GM19463 (cell line): ENCODE measurements around the gene OSBPL2.

Experiments used
- ATAC-seq: cut with Tn5 transposase; IDR thresholded peaks from one replicate; pipeline ENCODE4 v1.9.1; 2021; ENCODE audit warnings: mild to moderate bottlenecking, moderate library complexity; ENCODE audit not compliant: unreplicated experiment

OSBPL2 gene

DNA sequence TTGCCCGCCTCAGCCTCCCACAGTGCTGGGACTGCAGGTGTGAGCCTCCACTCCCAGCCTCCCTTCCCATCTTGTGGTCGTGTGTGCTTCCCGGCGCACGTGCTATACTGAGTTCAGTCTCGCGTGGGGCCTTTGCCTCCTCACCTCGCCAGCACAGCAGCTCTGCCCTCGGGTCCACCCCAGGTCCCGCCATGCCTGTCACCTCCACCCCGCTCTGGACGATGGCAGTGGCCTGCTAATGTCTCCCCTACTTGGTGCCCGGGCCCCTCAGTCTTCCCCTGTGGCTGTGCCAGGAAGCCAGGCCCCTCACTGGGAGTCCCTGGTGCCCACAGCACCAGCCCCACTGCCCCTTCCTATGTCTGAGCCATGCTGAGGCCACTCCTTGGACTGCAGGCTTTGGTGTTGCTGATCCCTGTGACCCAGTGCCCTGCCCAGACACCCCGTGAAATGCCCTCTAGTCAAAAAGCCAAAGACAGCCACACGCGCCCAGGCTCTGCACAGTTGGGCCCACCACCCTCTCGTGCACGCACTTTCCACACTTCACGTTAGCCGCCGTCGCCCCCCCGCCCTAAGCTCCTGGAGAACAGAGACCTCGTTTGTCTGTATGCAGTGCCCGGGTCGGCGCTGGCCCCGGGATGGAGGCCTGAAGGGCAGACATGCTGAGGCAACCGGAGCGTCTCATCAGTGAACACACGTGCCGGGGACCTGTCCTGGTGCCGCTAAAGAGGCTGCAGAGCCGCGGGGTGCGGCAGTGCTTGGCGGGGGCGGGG lies 32.5 kb upstream of the OSBPL2 start:
- no peak for ATAC-seq

DNA sequence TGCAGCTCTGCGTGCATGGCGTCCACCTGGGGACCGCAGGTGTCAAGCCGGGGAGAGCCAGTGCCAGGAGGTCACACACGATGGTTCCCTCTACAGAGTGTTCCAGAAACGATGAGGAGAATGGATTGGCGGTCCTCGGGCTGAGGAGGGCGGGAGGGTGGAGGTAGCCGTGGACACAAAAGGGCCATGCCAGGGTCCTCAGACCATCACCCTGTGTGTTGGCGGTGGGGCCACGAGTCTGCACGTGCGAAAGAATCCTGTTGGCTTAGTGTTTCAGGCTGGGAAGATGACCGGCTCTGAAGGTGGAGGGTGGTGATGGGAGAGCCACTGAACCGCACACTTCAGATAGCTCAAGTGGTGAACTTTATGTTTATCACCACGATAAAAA lies 31.9 kb upstream of the OSBPL2 start:
- no peak for ATAC-seq

DNA sequence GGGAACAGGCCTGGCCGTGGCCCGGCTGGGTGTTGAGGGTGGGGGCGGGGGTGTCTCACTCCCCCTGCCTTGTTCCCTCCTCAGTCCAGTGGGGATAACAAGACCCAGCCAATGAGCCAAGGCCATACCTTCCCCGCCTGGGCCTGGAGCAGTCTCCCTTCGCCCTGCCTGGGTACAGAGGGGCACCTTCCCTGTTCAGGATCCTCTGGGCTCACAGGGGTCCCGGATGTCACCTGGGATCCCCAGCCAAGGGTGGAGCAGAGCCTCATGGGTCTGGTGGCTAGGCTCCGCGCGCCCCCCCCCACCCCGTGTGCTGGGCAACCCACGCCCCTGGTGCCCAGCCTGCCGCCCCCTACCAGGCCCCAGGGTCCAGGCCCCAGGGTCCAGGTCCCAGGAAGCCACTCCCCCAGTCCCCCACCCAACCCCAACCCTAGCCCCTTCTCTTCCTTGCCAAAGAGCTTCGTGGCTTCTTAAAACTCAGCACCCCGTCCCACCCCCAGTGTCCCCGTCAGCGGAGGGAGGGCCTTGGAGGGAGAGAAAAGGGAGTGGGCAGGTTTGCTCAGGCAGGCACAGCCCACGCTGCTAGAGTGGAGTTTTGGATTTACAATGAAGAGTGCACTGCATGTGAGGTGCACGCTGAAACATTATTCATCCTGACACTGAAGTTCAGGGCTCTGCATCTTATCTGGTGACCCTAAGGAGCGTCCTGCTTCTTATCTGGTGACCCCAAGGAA lies 30.1 kb upstream of the OSBPL2 start:
- no peak for ATAC-seq

DNA sequence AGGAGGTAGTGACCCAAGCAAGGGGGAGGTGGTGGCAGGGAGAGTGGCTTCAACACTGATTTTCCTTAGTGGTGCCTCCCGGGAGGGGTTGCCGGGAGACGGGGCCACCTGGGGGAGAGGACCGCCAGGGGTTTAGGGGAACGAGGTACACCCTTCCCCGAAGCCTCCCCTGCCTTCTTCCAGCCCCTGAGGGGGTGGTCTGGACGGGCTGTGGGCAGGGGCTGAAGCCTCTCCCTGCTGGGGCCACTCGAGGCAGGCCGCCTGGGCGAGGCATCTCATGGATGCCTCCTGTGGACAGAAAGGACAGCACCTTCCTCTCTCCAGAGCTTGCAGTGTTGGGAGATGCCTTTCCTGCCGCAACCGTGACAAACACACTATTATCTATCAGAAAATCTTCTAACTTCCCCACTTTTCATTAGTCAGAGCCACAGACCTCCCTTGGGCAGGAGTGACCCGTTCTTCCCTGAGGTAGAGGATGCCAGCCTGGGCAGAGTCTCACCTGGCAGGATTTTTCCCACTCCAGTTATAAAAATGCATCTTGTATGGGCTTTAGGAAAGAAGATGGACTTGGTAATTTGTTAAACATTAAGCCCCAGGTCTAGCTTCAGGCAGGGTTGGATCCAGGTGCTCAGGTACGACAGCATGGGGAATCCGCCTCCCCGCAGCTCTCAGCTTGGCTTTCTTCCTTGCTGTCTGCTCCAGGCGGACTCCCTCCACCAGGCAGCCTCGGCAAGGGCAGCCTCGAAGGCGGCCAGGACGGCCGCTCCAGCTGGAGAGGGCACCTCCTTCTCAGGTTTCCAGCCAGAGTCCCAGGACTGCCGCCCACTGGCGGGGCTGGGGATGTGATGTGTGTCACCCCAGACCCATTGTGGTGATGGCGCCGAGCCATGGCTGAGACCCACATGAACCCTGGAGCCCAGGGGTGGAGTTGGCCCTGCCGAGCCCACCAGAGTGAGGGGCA lies 29.2 kb upstream of the OSBPL2 start:
- no peak for ATAC-seq

DNA sequence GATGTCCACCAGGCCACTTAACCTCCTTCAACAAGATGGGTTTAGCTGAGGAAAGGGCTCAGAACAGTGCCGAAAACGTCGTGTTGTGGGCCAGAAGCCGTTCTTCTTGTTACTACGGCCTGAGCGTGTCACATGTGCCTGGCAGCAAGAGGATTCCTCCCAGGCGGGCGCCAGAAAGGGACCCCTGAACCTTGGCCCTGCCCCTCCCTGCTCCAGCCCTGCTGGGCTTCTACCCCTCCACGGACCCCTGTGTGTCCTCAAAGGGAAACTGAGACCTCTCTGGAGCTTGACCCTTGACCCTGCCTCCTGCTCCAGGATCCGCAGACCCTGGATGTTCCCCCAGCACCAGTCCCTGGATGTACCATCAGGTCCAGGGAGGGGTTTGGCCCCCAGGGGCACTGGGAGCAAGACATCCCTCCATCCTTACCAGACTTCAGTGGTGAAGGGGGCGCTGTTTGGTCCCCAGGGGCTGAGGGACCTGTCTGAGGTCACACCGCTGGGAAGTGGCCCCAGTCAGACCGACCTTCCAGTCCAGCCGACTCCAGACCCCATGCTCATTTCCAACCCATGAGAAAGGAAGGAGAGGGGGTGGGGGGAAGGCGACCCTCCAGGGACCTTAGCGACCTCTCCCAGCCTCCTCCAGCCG lies 28.3 kb upstream of the OSBPL2 start:
- no peak for ATAC-seq

DNA sequence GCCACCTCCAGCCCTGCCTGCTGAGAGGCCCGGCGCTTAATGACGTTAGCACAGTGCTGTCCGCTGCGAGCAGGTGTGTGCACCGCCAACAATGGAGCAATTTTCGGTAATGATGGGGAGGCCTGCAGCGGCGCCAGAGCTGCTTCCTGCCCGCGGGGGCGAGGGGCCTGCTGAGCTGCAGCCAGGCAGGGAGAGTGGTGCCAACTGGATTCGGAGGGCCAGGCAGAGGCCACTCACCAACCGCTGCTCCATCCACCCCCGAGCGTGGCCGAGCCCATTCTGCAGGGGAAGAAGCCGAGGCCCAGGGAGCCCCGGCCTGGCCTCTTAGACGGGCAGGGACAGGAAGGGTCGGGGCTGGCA lies 27.8 kb upstream of the OSBPL2 start:
- no peak for ATAC-seq

DNA sequence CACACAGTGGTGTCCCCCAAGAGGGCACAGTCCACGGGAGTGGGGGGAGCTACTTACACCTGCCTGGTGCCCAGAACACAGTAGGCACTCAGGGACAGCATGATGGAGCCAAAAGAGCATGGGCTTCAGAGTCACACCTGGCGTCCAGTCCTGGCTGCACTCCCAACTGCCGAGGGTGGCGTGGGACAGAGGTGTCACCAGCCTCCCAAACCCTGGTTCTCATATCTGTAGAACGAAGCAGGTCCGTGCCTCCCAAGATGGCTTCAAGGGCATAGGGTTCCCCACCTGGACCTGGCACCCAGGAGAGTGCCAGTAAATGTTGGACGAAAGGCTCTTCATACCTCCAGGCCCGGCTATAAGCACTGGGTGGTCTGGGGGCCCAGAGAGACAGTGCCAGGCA lies 27.1 kb upstream of the OSBPL2 start:
- no peak for ATAC-seq

DNA sequence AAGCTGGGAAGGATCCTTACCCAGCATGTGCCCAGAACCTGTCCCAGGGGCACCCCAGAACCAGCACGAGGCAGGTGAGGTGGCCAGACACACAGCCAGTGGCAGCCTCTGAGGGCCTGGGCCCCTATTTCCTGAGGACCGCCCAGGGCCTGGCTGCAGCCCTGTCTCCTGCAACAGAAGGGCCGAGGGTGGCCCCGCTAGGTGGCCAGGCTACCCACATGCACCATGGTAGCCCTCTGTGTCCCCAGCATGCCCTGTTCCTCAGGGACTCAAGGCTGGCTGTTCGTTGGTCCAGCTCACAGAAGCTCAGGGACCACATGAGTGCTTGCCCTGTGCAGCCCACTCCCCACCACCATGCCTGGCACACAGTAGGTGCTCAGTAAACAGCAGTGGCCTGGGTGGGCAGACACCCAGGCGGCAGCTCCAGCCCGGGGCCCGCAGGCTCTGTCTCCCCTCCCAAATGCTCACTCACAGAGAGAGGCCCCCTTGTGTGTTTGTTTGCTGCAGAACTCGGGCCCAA lies 26.5 kb upstream of the OSBPL2 start:
- no peak for ATAC-seq

DNA sequence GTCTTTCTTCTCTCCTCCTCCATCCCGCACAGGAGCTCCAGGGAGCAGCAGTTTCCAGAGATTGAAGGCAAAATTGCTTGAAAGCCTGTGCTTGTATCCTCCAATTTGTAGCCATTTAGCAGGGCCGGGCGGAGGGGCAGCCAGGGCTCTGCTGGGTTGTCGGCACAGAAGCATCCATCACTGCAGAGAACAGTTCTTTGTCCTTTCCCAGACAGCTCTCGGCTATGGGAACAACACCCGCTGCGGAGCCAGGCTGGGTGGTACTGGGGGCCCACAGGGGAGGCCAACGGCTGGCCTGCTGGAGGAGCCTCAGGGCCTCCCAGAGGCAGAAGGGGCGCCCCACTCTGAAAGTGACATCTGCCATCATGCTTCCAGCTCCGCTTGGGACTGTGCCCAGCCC lies 26.0 kb upstream of the OSBPL2 start:
- ATAC-seq = no peak

DNA sequence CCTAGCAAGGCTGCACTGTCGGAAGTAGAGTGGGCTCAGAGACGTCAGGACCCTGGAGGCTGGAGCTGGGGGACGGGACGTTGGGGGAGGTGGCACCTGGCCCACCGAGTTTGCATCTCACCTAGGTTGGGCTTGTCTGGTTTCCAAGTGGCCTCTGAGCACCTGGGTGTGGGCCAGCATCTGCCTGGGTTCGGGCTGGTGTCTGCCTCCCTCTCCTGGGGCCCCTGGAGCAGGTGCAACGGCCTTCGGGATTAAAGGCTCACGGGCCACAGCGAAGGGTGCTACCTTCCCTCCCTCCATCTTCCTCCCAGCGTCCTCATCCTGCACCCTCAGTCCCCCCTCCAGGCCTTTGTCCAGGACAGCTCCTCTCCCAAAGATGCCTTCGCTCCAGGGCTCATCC lies 24.3 kb upstream of the OSBPL2 start:
- no peak for ATAC-seq

DNA sequence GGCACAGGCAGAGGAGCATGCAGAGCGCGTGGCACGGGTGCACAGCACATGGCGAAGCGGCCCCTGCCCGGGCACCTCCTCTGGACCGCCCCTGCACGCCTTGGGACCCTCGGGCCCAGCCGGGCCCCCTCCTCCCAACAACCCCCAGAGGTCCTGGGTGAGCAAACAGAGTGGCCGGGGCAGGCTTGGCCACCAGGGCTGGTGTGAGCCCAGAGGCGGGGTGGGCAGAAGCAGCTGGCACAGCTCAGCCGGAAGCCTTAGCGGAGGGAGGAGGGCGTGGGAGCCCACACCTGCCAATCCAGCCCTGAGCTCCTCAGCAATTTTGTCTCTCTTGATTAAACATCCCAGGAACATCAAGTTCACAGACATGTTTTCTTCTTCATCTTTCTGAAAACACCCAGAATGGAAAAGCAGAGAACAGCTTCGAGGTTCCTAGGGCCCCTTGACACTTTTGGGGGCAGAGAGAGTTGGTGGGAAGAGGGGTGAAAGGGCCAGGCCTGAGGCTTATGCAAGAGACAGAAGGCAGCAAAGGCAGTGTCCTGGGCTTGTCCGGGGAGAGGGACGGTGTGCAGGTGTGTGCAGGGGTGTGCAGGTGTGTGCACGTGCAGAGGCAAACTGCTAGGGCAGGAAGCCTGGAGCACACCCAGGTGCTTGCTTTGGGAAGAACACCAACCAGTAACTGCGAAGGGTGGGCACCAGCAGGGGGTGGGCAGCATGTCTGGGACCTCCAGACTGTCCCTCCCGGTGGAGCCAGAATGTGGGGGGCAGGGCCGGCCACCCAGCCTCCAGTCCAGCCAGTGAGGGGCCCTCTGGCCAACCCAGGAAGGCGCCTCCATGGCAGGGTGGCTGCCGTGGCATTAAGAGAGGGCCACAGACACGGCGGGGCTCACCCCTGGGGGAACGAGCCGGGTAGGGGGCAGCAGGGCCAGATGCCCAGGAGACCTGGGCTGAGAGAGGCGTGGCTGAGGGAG lies 23.0 kb upstream of the OSBPL2 start:
- no peak for ATAC-seq

DNA sequence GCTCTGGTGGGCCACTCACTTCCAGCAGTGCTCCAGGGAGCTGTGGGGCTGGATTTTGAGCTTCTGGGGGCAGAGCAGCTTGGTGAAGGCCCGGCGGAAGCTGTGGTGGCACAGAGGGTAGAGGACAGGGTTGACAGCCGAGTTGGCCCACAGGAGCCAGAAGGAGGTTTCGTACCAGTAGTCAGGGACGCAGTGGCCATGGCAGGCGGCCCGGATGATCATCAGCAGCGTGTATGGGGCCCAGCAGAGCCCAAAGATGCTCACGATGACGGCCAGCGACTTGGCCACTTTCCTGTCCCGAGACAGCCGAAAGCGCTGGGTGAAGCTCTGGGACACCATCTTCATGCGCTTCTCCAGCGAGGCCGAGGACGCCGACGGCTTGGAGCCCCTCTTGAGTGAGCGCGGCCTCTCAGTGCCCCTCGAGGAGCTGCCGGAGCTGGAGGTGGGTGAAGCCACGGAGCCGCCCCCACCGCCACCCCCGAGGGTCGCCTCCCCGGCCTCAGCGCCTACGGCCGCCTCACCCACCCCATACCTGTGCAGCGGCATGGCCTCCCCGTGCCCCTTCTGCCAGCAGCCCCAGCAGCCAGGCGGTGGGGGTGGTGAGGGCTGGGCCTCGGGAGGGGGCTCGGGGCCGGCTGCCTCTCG lies 22.2 kb upstream of the OSBPL2 start:
- ATAC-seq = no peak

DNA sequence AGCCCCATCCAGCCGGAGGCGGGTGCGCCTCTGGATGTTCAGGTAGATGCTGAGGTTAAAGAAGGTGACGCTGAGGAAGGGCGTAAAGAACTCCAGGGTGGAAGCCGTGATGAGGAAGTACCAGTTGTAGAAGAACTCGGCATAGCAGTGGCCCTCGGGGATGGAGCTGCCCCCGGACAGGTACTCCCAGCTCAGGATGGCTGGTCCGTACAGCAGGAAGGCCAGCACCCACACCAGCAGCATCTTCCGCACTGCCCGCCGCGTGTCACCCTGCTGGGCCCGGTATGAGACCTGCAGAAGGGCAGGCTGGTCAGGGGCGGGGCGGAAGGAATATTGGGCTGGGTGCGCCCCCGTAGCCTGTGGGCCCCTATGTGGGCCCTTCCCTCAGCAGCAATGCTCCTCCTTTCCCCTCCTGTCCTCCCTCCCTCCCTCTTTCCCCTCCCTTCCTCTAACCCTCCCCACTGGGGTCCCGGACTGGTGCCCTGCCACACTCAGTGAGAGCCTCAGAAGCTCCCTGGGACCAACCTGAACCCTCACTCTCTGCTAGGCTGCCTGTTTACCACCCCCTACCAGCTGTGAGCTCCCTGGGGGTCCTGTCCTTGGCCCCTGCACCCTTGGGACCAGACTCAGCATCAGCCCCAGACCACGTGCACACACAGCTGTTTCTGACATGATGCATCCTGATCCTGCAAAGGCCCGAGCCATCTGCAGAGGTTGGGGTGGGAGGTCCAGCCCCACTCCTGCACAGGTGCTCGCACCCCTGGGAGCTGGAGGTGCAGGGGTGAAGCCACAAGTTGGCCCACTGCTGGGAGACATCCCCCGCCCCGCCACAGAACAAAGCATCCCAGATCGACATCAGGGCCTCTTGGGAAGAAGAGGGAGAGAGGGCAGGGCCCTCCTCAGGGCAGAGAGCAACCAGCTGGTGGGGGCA lies 21.4 kb upstream of the OSBPL2 start:
- ATAC-seq = no peak

DNA sequence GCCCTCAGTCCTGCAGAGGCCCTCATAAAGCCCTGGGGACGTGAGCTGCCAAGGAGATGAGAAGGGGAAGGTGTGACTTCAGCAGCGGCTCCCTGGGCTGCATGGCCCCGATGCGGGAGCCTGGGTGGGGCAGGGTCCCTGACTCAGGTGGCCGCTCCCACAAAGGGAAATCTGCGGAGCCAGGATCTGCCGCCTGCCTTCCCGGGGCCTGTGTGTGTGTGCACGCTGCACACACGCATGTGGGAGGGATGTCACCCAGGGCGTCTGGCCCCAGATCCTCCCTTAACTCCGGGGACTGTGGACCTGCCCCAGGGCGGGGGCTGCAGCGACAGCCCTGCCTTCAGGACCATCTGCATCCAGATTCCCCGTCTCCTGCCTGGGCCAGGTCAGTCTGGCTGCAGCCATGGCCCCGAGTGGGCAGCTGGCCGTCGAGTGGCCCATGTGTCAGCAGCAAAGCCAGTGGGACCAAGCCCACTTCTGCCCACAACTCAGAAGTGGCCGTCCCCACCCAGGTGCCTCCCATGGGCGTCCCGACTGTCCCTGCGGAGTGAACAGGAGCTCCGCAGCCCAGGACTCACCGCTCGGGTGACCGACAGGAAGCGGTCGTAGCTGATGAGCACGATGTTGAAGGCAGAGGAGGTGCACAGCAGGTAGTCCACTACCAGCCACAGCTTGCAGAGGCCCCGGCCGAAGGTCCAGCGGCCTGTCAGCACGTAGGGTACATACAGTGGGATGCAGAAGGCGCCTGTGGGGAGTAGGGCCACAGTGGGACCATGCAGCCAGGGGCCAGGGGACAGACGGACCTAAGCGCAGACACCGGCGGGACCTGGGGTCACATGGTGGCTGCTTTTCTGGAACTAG lies 20.2 kb upstream of the OSBPL2 start:
- no peak for ATAC-seq

DNA sequence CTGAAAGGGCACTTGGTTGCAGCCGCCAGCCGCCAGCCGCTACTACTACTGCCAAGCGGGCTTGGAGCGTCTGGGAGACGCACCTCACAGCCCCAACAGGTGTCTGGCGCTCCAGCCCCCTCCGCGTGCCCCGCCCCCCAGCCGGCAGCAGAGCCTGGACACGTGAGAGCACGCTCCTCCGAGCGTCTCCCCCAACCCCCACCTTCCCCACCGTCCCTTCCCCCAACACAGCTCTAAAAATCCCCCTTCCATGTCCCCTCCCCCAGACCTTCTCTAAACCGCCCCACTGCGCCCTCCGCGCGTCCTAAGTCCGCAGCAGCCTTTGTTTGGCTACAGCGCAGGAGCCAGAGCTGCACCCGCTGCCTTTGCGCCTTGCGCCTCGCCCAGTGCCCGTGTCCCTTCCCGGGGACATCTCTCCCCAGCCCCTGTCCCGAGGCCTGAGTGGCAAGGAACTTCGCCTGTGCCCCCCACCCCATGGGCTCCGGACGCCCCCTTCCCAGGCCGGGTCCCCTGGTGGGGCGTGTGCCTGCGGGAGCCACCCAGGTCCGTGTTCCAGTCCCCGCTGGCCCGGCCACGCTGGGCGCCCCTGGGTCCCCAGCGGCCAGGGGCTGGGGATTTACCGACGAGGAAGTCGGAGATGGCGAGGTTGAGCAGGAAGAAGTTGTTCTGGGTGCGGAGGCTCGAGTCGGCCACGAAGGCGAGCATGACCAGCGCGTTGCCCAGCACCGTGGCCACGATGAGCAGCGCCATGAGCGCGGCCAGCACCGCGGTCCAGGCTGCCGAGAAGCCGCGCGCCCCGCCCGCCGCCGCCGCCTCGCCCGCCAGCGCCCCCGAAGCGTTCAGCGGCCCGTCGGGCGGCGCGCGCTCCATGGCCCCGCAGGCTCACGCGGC lies 19.0 kb upstream of the OSBPL2 start:
- no peak for ATAC-seq

DNA sequence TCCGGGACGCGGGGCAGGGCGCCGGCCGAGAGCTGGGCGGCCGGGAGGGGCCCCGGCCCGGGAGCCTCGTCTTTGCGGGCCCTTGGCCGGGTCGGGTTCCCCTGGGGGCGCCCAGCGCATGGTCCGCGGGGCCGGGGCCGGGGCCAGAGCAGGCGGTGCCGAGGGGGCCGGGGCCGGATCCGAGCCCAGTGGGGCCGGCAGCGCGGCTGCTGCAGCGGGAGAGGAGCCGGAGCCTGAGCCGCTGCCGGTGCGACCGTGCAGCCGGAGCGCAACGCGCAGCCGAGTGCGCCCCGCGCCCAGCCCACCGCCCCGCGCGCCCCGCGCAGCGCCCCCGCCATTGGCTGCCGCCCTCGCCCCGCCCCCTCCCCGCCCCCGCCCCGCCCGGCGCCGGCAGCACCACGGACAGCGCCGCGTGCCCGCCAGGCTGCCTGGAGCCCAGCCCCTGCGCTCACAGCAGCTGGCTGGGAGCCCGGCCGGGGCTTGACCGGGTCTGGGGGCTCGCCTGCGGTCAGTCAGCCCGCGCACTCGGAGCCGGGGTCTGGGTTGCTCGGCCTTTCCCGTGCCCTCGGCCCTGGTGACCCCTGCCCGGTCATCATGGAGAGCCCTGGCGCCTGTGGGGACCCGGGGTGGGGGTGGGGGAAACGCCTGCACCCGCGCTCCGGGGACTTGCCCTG lies 18.2 kb upstream of the OSBPL2 start, which contains the start of gene HRH3:
Gene HRH3 (minus strand): TSS at position 287 of the 674 bp plus-strand sequence. CDS start 308 bp downstream, outside the sequence.
- no peak for ATAC-seq
